Hematopoietic multipotent progenitor cell treated with erythropoietin and hydrocortisone succinate and interleukin-3 and kit ligand, for 15 days (in vitro differentiated cells): Measurements from ENCODE around the gene SYNDIG1L.
"Not testable (repeated sequence)": the region's sequence is repeated elsewhere in the genome, so short reads cannot be mapped to it uniquely, and the experiment has no call there.

ENCODE experiments used
- DNase-seq: peaks from one replicate; pipeline ENCODE4 v3.0.0-alpha.2; 2015; ENCODE audit warnings: low spot score

The SYNDIG1L gene

DNA sequence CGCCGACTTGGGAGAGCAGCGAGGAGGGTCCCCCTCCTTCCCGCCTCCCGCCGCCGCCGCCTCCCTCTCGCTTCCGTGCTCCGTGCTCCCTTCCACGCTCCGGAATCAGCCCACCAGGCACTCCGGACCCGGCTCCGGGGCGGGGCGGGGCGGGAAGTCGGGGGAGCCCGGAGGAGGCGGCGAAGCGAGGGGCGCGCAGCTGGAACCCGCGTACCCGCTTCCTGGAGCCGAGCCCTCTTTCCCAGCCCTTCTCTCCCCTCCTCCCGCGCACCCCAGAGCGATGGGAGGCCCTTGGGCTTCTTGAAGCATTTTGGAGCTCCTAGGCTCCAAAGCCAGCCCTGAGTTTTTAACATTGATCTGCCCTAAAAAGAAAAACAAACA is at the start of gene SYNDIG1L:
Gene SYNDIG1L (minus strand): TSS at position 9 of the 381 bp plus-strand sequence. CDS start 16,466 bp downstream, outside the sequence.
- no peak for DNase-seq

DNA sequence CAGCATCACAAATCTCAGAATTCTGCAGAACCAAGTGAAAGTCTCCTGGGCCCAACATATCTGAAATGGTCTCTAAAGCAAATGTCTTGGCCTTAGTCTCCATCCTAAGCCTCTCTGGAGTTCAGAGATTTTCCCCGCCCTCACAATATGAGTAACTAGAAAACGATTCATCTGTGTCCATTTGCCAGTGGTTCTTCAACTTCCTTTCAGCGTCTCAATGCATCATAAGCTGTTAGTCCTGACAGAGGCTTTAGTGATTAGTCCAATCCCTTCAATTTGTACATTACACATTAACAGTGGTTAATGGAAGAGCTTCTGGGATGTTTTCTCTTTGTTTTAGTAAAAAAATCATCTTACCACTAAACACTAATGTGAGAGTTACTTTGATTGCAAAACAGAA is 49.7 kb upstream of the SYNDIG1L start:
- DNase-seq: no peak

DNA sequence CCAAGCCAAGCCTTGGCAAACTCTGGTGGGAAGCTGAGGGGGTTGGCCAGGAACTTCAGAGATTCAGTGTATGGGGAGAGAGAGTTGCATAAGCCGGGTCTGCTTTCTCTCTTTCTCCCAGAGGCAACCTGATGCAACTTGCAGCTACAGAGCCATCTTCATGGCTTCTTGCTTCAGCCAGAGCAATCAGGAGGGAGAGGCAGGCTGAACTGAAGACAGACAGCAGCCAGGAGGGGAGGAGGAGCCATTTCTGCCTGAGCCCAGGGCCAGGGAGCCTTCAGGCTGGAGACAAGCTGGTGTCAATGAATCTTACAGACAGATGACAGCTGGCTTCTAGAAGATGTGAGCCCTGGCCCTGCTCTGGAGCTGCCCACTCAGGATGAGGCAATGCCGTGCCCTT is 48.4 kb upstream of the SYNDIG1L start:
- no peak for DNase-seq

DNA sequence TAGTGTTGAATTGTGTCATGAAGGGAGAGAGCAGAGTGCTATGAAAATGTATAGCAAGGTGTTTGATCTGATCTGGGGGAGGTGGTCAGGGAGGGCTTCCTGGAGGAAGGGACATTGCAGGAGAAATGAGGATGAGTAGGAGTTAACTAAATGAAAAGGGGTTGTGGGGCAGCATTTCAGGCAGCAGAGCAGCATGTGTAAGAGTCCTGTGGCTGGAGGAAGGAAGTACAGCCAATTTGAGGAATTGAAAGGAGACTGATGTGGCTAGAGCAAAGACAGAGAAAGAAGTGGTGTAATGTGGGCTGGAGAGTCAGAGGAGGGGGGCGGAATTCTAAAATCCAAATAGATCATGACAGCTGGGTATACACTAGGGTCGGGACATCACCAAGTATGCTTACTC is 46.6 kb upstream of the SYNDIG1L start:
- DNase-seq: no peak

- DNase-seq: no peak
Measured at GRCh38 chr14:74469548-74470518, 43.8 kb upstream of the SYNDIG1L start.

DNA sequence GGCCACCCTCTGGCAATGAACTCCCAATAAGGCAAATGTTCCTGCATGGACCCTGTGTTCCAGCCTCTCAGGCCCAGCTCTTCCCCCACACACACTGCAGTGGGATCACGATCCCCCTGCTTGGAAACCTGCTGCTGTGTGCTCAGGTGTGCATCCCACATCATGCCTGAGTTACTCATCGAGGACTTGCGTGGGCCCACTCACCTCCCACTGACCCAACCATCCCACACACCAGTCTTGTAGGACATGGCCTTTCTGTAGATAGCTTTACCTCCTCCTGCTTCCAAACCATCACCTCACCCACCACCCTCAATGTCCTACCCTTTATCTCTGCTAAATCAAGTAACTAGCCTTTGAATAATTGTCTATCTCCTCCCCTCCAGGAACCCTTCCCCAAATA is 42.5 kb upstream of the SYNDIG1L start:
- no peak for DNase-seq

GRCh38 chr14:74465335-74465734 is 39.3 kb upstream of the SYNDIG1L start:
- no peak for DNase-seq

GRCh38 chr14:74464785-74465184 is 38.8 kb upstream of the SYNDIG1L start:
- no peak for DNase-seq

DNA sequence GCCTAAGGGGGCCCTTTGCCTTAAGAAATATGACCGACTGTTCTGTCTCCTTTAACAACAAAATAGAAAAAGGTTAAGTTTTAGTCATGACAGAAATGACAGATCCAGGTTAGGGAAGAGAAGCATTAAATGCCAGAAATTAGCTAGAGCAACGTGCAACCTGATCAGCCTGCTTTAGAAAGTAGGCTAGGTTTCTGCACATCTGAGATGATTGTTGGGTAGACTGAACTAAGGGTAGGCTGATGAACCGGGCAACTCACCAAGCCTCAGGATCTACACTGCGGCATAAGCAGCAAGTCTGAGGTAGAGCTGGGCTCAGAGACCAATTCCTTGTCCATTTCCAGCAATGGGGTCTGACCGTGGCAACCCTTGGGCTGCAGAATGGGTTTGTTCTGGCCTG is 37.7 kb upstream of the SYNDIG1L start:
- DNase-seq: no peak

- no peak for DNase-seq
Measured at GRCh38 chr14:74462993-74463392, 37.0 kb upstream of the SYNDIG1L start.

DNA sequence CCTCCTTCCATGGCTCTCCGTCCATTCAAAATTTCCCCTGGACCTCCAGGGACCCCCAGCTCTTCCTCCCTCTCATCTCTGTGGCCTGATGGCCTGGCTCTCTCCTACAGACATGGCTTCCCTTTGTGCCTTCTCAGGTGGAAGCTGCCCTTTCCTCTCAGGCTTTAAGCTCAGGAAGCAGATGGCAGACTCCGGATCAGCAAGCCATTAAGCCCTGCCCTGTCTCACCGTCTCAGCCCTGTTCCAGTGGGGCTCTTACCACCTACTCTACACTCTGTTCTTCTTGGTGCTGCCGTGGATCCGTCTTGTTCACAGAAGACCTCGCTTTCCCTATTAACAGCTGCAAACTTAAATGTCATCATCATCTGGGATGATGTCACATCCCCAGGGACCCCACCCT is 34.0 kb upstream of the SYNDIG1L start:
- no peak for DNase-seq

GRCh38 chr14:74459289-74459946 is 33.4 kb upstream of the SYNDIG1L start:
- peak; percentile 37 for DNase-seq

DNA sequence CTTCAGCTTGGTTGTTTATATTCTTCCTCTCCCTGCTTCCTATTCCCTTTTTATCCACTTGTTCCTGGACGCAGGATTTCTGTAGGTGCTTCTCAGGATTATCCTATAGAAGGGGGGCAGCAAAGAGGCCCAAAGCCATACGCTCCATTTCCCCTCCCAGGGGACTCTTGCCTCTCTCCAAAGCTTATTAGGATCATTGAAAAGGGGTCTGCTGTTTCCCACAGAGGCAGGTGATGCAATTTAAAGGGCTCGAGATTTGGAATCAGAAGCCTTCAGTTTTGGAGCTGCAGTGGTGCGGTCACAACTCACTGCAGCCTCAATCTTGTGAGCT is 31.5 kb upstream of the SYNDIG1L start:
- DNase-seq: no peak

DNA sequence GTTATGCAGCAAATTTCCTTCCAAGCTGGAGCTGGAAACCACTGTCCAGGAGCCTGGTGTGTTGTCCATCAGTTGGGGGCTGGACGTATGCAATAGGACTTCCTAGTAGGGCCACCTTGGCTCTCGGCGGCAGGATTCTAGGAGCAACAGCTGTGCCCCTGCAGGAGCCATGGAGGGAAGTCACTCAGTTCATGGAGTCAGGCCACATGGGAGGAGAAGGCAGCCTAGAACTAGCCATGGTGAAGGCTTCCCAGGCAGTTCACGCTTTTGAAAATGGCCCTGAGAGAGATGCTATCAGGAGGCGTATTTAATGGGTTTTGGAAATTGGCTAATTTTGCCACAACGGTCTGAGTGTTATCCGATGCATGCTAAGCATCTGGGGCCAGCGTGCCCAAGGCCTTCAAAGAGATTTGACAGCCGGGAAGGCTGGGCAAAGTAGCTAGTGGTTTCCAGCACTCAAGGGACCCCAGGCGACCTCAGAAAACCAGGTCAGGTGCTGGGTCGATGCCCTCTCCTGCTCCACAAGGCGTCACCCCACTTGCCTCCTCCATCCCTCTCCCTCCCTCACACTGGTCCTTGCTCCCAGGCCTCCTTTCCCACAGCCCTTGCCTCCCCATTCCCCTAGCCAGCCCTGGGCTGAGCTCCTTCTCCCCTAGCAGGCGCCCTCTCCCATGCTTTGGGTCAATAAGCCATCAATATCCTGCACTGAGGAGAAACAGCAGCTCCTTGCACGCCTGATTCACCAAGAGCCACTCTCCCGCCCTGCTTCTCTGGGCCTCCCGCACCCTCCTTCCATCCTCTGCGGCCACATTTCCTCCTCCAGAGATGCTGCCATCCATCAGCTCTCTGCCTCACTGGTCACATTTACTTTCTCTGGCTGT is 30.9 kb upstream of the SYNDIG1L start:
- no peak for DNase-seq

- DNase-seq: not testable (repeated sequence)
Measured at GRCh38 chr14:74454397-74454796, 28.4 kb upstream of the SYNDIG1L start.

DNA sequence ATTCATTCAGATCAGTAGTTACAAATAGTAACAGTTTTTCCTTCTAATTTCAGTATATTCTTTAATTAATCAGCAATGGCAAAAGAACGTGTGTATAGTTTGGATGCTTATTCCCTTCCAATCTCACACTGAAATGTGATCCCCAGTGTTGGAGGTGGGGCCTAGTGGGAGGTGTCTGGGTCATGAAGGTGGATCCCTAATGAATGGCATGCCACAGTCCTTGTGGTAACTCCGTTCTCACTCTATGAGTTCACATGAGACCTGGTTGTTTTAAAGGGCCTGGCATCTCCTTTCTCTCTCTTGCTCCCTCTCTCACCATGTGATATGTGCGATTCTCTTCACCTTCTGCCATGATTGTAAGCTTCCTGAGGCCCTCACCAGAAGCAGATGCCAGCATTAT is 18.9 kb upstream of the SYNDIG1L start:
- DNase-seq: no peak

- DNase-seq: no peak
Measured at GRCh38 chr14:74442757-74443156, 16.7 kb upstream of the SYNDIG1L start.

GRCh38 chr14:74441113-74441512 is 15.1 kb upstream of the SYNDIG1L start:
- DNase-seq: no peak

DNA sequence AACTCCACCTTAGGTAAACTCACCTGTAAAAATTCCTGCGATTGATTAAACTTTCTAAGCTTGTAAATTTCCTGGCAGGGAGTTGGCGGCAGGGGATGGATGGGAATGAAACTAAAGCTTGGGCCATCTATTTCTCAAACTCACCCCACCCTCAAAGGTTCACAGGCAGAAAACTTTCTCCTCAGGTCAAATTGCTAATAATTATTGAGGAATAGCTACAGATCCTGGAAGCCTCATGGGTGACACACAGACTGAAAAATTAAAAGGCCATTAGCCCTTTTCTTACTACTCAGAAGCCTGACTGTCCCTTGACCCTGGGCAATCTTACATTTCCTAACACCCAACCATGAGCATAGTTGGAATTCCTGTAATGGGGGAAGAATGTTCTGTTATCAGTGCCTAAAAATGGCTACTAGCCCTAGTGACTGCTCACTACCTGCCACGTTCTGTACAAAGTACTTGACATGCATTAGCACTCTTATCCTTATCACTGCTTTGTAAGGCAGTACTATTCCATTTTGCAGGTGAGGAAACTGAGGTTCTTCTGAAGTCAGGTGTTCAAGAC is 12.4 kb upstream of the SYNDIG1L start:
- no peak for DNase-seq

DNA sequence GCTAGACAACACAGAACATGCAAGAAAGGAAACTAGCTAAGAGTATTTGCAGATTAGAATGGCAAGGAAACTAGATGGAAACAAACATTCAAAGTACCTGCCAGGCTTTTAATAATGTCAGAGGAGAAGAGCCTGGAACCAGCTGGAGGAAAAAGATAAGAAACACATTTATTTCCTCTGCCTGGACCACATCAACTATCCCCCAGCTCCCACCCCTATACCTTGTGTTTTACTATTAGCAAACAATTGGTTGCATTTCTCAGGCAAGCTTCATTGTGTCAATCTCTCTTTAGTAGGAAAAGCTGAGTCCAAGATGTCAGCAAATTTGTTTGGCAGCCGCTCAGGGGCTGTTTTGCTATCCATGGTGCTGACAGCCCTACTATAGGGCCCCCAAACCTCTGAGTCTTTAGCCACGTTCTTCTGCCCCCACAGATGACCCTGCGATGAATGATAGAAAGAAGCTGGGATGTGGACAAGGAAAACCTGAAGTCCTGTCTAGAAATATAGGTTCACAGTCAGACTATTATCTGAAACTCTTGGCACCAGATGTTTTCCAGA is 11.6 kb upstream of the SYNDIG1L start:
- DNase-seq: no peak

- no peak for DNase-seq
Measured at GRCh38 chr14:74434294-74434693, 8.3 kb upstream of the SYNDIG1L start.

- DNase-seq: no peak
Measured at GRCh38 chr14:74429991-74430390, 4.0 kb upstream of the SYNDIG1L start.
